Left forelimb (tissue), 1 donor: Measurements from ENCODE around the gene SPX.

Source experiments
- DNase-seq: peaks from one replicate; pipeline ENCODE4 v3.0.0-alpha.2; 2018; ENCODE audit warnings: low spot score

The SPX gene

GRCh38 chr12:21526053-21526452, at the start of gene SPX:
Gene SPX (plus strand): TSS chr12:21526296. CDS start chr12:21526473, 177 bp downstream.
- no peak for DNase-seq

- no peak for DNase-seq
These were observed 49.1 kb upstream of the SPX start for GRCh38 chr12:21476949-21477348.

GRCh38 chr12:21478756-21479455, 47.2 kb upstream of the SPX start:
- DNase-seq, result no peak

- no peak for DNase-seq
These were observed 42.6 kb upstream of the SPX start for GRCh38 chr12:21483531-21483930.

- no peak for DNase-seq
These were observed 40.1 kb upstream of the SPX start for GRCh38 chr12:21485998-21486397.

GRCh38 chr12:21499765-21500164, 26.3 kb upstream of the SPX start:
- no peak for DNase-seq

GRCh38 chr12:21500786-21501257, 25.3 kb upstream of the SPX start:
- DNase-seq, result no peak

GRCh38 chr12:21501258-21502163, 24.6 kb upstream of the SPX start, which contains the start of the genes GOLT1B and RECQL:
Gene GOLT1B (plus strand): TSS chr12:21501789. CDS start chr12:21501924, 135 bp downstream.
Gene RECQL (minus strand): TSS chr12:21501635. CDS start chr12:21499570, 2,065 bp downstream.
- peak; percentile 92 for DNase-seq

GRCh38 chr12:21502164-21502496, 24.0 kb upstream of the SPX start:
- DNase-seq, result no peak

GRCh38 chr12:21502872-21503271, 23.2 kb upstream of the SPX start:
- DNase-seq, result no peak

- no peak for DNase-seq
These were observed 20.2 kb upstream of the SPX start for GRCh38 chr12:21505888-21506287.

- no peak for DNase-seq
These were observed 18.2 kb upstream of the SPX start for GRCh38 chr12:21507849-21508248.

GRCh38 chr12:21509768-21510167, 16.3 kb upstream of the SPX start:
- no peak for DNase-seq

GRCh38 chr12:21516281-21516680, 9.8 kb upstream of the SPX start:
- DNase-seq, result no peak

GRCh38 chr12:21518451-21518850, 7.6 kb upstream of the SPX start:
- no peak for DNase-seq

- DNase-seq, result no peak
These were observed 4.6 kb upstream of the SPX start for GRCh38 chr12:21521541-21521940.

GRCh38 chr12:21523148-21523547, 2.9 kb upstream of the SPX start:
- no peak for DNase-seq

GRCh38 chr12:21526721-21527345, 737 bp downstream of the SPX start:
- DNase-seq, result no peak

- DNase-seq, result peak; percentile 69
These were observed 1.5 kb downstream of the SPX start for GRCh38 chr12:21527451-21528180.

GRCh38 chr12:21528953-21529352, 2.9 kb downstream of the SPX start:
- no peak for DNase-seq

- DNase-seq, result no peak
These were observed 3.4 kb downstream of the SPX start for GRCh38 chr12:21529456-21529855.
